HepG2 (cell line): ENCODE results near the gene SMAD7. TPM values are rescaled to one million over a fixed set of nuclear protein-coding genes. Genes with fewer than 3 reads are reported as not detected.

ENCODE experiments used
- CREB1 ChIP-seq, 2 experiments: fragments of 450-650 bp in 1 of 2; IDR thresholded peaks; 2 replicates each; pipeline ENCODE4 v1.6.1; 2016 to 2017; ENCODE audit warnings: control low read depth in 1 of 2, mild to moderate bottlenecking in 1 of 2, missing compliant biosample characterization in 1 of 2, missing genetic modification characterization in 1 of 2
- E2F5 ChIP-seq: sonication (generic); formaldehyde crosslinking; conservative IDR thresholded peaks from 2 replicates; pipeline ENCODE4 v1.4.0; 2020; ENCODE audit warnings: missing genetic modification reagents
- ELF1 ChIP-seq: sonication (generic); formaldehyde crosslinking; IDR thresholded peaks from 2 replicates; pipeline ENCODE4 v1.4.0; 2020; ENCODE audit warnings: missing genetic modification reagents
- ETV6 ChIP-seq: sonication (generic); formaldehyde crosslinking; conservative IDR thresholded peaks from 2 replicates; pipeline ENCODE4 v1.4.0; 2020; ENCODE audit warnings: missing genetic modification reagents
- FOXA3 ChIP-seq: IDR thresholded peaks from 2 replicates; pipeline ENCODE4 v1.6.1; 2016; ENCODE audit warnings: missing genetic modification reagents, missing compliant biosample characterization
- FOXJ3 ChIP-seq: sonication (generic); formaldehyde crosslinking; IDR thresholded peaks from 2 replicates; pipeline ENCODE4 v1.4.0; 2020; ENCODE audit warnings: missing genetic modification reagents, mild to moderate bottlenecking, borderline replicate concordance
- FOXP1 ChIP-seq, 2 experiments: fragments of 450-650 bp in 1 of 2; IDR thresholded peaks; 2 replicates each; pipeline ENCODE4 v1.6.1; 2017 to 2018; ENCODE audit warnings: antibody characterized with exemption in 1 of 2
- HNF4G ChIP-seq, 2 experiments: sonication (generic) in 1 of 2; formaldehyde crosslinking in 1 of 2; IDR thresholded peaks; 2 replicates each; pipeline versions ENCODE4 v1.4.0 to v1.6.1; 2011 to 2020; ENCODE audit warnings: borderline replicate concordance in 2 of 2, low read depth in 2 of 2, mild to moderate bottlenecking in 2 of 2, low read length in 1 of 2, missing genetic modification reagents in 1 of 2, moderate library complexity in 1 of 2
- KLF16 ChIP-seq, 2 experiments: sonication (generic) in 1 of 2; formaldehyde crosslinking in 1 of 2; IDR thresholded peaks; 2 replicates each; pipeline versions ENCODE4 v1.6.1 to v1.8.0; 2016 to 2023; ENCODE audit warnings: missing genetic modification reagents in 2 of 2, missing compliant biosample characterization in 1 of 2
- KMT2A ChIP-seq: sonication (generic); formaldehyde crosslinking; IDR thresholded peaks from 2 replicates; pipeline ENCODE4 v1.4.0; 2020; ENCODE audit warnings: missing genetic modification reagents
- MED1 ChIP-seq: sonication (generic); formaldehyde crosslinking; IDR thresholded peaks from 2 replicates; pipeline ENCODE4 v1.4.0; 2020; ENCODE audit warnings: missing genetic modification reagents
- MED13 ChIP-seq: sonication (generic); formaldehyde crosslinking; IDR thresholded peaks from 2 replicates; pipeline ENCODE4 v1.5.0; 2020; ENCODE audit warnings: missing genetic modification reagents
- MEIS2 ChIP-seq: sonication (generic); formaldehyde crosslinking; IDR thresholded peaks from 2 replicates; pipeline ENCODE4 v1.9.0; 2021; ENCODE audit warnings: mild to moderate bottlenecking, missing genetic modification reagents
- NBN ChIP-seq: fragments of 450-650 bp; conservative IDR thresholded peaks from 2 replicates; pipeline ENCODE4 v1.6.1; 2017
- PAF1 ChIP-seq: IDR thresholded peaks from 2 replicates; pipeline ENCODE4 v1.6.1; 2016; ENCODE audit warnings: missing genetic modification reagents, missing compliant biosample characterization
- RXRB ChIP-seq: IDR thresholded peaks from 2 replicates; pipeline ENCODE4 v1.6.1; 2016; ENCODE audit warnings: borderline replicate concordance, missing genetic modification reagents, missing compliant biosample characterization
- SETDB1 ChIP-seq: sonication (generic); formaldehyde crosslinking; IDR thresholded peaks from 2 replicates; pipeline ENCODE4 v1.5.1; 2020; ENCODE audit warnings: missing genetic modification reagents, mild to moderate bottlenecking, borderline replicate concordance
- ZFAT ChIP-seq: sonication (generic); formaldehyde crosslinking; conservative IDR thresholded peaks from 2 replicates; pipeline ENCODE4 v1.8.1; 2023; ENCODE audit warnings: missing genetic modification reagents, inconsistent platforms
- ZKSCAN5 ChIP-seq: sonication (generic); formaldehyde crosslinking; IDR thresholded peaks from 2 replicates; pipeline ENCODE4 v1.5.1; 2020; ENCODE audit warnings: mild to moderate bottlenecking, missing genetic modification reagents
- ZNF331 ChIP-seq: sonication (generic); formaldehyde crosslinking; IDR thresholded peaks from 2 replicates; pipeline ENCODE4 v1.4.0; 2020; ENCODE audit warnings: missing genetic modification reagents
- ZNF362 ChIP-seq: sonication (generic); formaldehyde crosslinking; IDR thresholded peaks from 2 replicates; pipeline ENCODE4 v1.4.0; 2020; ENCODE audit warnings: missing genetic modification reagents, mild to moderate bottlenecking, borderline replicate concordance
- ZZZ3 ChIP-seq: sonication (generic); formaldehyde crosslinking; IDR thresholded peaks from 2 replicates; pipeline ENCODE4 v1.4.0; 2020; ENCODE audit warnings: missing genetic modification reagents, mild to moderate bottlenecking, borderline replicate concordance
- polyA plus RNA-seq, 8 experiments: library from polyadenylated mRNA; depleted of rRNA in 3 of 8; stranded (reverse) in 7 of 8; unstranded in 1 of 8; fragments of >200 nt; fragmentation: Illumina TruSeq in 4 of 8; extraction: Trizol in 4 of 8; gene quantifications; 2 replicates each; pipeline versions ENCODE4 v1.2.1 to v1.2.3, GENCODE V29; 2011 to 2016; ENCODE audit warnings: low read depth in 4 of 8, missing spikeins in 1 of 8, mixed read lengths in 1 of 8; ENCODE audit not compliant: insufficient read depth in 1 of 8
- total RNA-seq, 5 experiments: library from RNA; depleted of rRNA; stranded (reverse); fragments of >200 nt; fragmentation: Illumina TruSeq; extraction: Trizol; gene quantifications; 2 replicates each; pipeline ENCODE4 v1.2.3, GENCODE V29; 2016; ENCODE audit warnings: low read depth in 1 of 5
- TF ChIP-seq, protein P1 (sequence below): sonication (generic); formaldehyde crosslinking; IDR thresholded peaks from 2 replicates; pipeline ENCODE4 v1.5.0; 2020; ENCODE audit warnings: missing genetic modification reagents, mild to moderate bottlenecking, borderline replicate concordance
- TF ChIP-seq, protein P2 (sequence below): sonication (generic); formaldehyde crosslinking; IDR thresholded peaks from 2 replicates; pipeline ENCODE4 v1.8.1; 2023; ENCODE audit warnings: mild to moderate bottlenecking, inconsistent platforms, moderate library complexity, missing genetic modification reagents, borderline replicate concordance
- TF ChIP-seq, protein P3 (sequence below): sonication (generic); formaldehyde crosslinking; IDR thresholded peaks from 2 replicates; pipeline ENCODE4 v1.4.0; 2020; ENCODE audit warnings: mild to moderate bottlenecking, missing genetic modification reagents

The SMAD7 gene
- total and polyA plus RNA-seq, 2 of the 13 experiments (the other 11 are each of a cell fraction or from before 2014, with no cell fraction given): 17.4 to 24.7 TPM

GRCh38 chr18:48926420-48926857 lies 24.3 kb downstream of the SMAD7 start (continued):
- TF ChIP-seq ZFAT (CRISPR knock-in tag): no peak
- peak; percentile 80 for TF ChIP-seq MED1 (CRISPR knock-in tag)
- TF ChIP-seq, protein P1, sequence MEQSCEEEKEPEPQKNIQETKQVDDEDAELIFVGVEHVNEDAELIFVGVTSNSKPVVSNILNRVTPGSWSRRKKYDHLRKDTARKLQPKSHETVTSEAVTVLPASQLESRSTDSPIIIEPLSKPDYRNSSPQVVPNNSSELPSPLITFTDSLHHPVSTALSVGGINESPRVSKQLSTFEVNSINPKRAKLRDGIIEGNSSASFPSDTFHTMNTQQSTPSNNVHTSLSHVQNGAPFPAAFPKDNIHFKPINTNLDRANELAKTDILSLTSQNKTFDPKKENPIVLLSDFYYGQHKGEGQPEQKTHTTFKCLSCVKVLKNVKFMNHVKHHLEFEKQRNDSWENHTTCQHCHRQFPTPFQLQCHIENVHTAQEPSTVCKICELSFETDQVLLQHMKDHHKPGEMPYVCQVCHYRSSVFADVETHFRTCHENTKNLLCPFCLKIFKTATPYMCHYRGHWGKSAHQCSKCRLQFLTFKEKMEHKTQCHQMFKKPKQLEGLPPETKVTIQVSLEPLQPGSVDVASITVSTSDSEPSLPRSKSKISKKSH (CRISPR knock-in tag): 0 out of 2 replicates have a peak, but pooled peaks have one; percentile 50
- TF ChIP-seq HNF4G (IDR thresholded peaks at IDR 0.05; ENCODE audit: borderline replicate concordance, low read depth, low read length): peak; percentile 88
- TF ChIP-seq HNF4G (CRISPR knock-in tag; IDR thresholded peaks at IDR 0.05; ENCODE audit: borderline replicate concordance, low read depth): peak; percentile 70; the same call in 1 of the 2 replicates
- TF ChIP-seq, protein P2, sequence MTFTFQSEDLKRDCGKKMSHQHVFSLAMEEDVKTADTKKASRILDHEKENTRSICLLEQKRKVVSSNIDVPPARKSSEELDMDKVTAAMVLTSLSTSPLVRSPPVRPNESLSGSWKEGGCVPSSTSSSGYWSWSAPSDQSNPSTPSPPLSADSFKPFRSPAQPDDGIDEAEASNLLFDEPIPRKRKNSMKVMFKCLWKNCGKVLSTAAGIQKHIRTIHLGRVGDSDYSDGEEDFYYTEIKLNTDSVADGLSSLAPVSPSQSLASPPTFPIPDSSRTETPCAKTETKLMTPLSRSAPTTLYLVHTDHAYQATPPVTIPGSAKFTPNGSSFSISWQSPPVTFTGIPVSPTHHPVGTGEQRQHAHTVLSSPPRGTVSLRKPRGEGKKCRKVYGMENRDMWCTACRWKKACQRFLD (CRISPR knock-in tag): no peak
- TF ChIP-seq KLF16 (CRISPR knock-in tag; IDR thresholded peaks at IDR 0.05): no peak
- TF ChIP-seq ZNF331: no peak
- TF ChIP-seq FOXP1 (IDR thresholded peaks at IDR 0.05): no peak
- peak; percentile 30; the same call in 1 of the 2 replicates for TF ChIP-seq FOXP1 (CRISPR knock-in tag; IDR thresholded peaks at IDR 0.05)
- TF ChIP-seq RXRB (CRISPR knock-in tag): peak; percentile 65; the same call in 1 of the 2 replicates
- TF ChIP-seq ETV6: no peak
- TF ChIP-seq ZNF362 (CRISPR knock-in tag): peak; percentile 36; the same call in 1 of the 2 replicates
- TF ChIP-seq, protein P3, sequence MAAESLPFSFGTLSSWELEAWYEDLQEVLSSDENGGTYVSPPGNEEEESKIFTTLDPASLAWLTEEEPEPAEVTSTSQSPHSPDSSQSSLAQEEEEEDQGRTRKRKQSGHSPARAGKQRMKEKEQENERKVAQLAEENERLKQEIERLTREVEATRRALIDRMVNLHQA: no peak
- TF ChIP-seq ELF1 (CRISPR knock-in tag): no peak
- TF ChIP-seq ZKSCAN5 (CRISPR knock-in tag): 0 out of 2 replicates have a peak, but pooled peaks have one; percentile 22
- no peak for TF ChIP-seq SETDB1 (CRISPR knock-in tag)
- no peak for TF ChIP-seq ZZZ3 (CRISPR knock-in tag)
- peak; percentile 67; the same call in 1 of the 2 replicates for TF ChIP-seq KMT2A
- no peak for TF ChIP-seq NBN
- TF ChIP-seq FOXJ3: no peak
- peak; percentile 14; the same call in 1 of the 2 replicates for TF ChIP-seq FOXA3 (CRISPR knock-in tag)
- TF ChIP-seq PAF1 (CRISPR knock-in tag): no peak
- TF ChIP-seq MEIS2 (CRISPR knock-in tag): peak; percentile 57; the same call in 1 of the 2 replicates
- TF ChIP-seq E2F5: no peak
- peak; percentile 73; the same call in 1 of the 2 replicates for TF ChIP-seq MED13 (CRISPR knock-in tag)
- TF ChIP-seq CREB1 (IDR thresholded peaks at IDR 0.05): no peak
- no peak for TF ChIP-seq CREB1 (CRISPR knock-in tag; IDR thresholded peaks at IDR 0.05)
